ENCODE data around the gene MT1F.

The MT1F gene

DNA sequence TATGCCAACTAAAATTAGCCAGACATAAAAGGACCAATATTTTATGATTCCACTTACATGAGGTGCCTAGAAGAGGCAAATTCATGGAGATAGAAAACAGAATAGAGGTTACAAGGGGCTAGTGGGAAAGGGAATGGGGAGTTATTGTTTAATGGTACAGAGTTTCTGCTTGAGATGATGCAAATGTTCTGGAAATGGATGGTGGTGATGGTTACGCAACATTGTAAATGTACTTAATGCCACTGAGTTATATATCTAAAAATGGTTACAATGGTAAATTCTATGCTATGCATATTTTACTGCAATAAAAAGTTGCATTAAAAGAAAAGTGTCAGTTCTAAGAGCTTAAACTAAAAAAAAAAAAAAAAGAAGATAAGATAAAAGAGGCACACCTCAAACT is 42.4 kb downstream of the MT1F start:
- H3K9ac ChIP-seq (ENCODE audit: low read depth, low read length) = no peak overlapping the region
- no peaks in the 10 kb centered on the region for H3K36me3 ChIP-seq (ENCODE audit: insufficient read depth, low read length)
- peaks cover 11% of the 10 kb centered on the region; the same call in 1 of the 2 replicates for H3K4me1 ChIP-seq (ENCODE audit: insufficient read depth, low read length)
- H3K9me3 ChIP-seq (ENCODE audit: control insufficient read depth, insufficient read depth, low read length) = no peaks in the 10 kb centered on the region

DNA sequence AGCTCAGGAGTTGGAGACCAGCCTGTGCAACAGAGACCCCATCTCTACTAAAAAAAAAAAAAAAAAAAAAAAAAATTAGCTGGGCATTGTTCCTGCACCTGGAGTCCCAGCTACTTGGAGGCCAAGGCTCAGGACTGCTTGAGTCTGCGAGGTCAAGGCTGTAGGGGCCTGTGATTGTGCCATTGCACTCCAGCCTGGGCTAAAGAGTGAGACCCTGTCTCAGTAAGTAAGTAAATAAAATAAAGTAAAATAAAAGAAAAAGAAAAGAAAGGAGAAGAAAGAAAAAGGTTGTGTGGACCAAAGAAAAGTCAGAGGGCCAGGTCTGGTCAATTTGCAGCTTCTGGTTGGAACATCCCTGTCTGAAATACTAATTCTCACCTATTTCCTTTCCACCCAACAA is 42.9 kb downstream of the MT1F start:
- Histone ChIP-seq H3K9ac (ENCODE audit: low read depth, low read length) (no peak overlapping the region), H3K9me3 (ENCODE audit: control insufficient read depth, insufficient read depth, low read length) (no peaks in the 10 kb centered on the region), H3K36me3 (ENCODE audit: insufficient read depth, low read length) (no peaks in the 10 kb centered on the region), H3K4me1 (ENCODE audit: insufficient read depth, low read length) (peaks cover 11% of the 10 kb centered on the region; the same call in 1 of the 2 replicates)

DNA sequence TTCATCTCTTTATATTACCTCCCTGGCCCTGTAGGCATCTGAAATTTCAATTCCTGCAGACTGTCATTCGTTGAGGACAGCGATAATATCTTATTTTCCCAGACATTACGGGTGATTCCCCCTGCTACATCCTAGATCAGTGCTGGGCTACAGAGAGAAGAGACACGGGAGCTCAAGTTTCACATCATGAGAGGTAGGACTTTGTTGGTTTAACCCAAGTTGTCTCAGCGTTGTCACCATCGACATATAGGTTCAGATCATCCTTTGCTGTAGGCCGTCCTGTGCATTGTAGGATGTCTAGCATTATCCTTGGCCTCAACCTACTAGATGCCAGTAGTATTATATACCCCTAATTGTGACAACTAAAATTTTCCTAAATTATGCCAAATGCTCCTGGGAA is 43.8 kb downstream of the MT1F start:
- Histone ChIP-seq H3K4me1 (ENCODE audit: insufficient read depth, low read length) (peaks cover 11% of the 10 kb centered on the region; the same call in 1 of the 2 replicates), H3K9ac (ENCODE audit: low read depth, low read length) (no peak overlapping the region), H3K36me3 (ENCODE audit: insufficient read depth, low read length) (no peaks in the 10 kb centered on the region), H3K9me3 (ENCODE audit: control insufficient read depth, insufficient read depth, low read length) (no peaks in the 10 kb centered on the region)

DNA sequence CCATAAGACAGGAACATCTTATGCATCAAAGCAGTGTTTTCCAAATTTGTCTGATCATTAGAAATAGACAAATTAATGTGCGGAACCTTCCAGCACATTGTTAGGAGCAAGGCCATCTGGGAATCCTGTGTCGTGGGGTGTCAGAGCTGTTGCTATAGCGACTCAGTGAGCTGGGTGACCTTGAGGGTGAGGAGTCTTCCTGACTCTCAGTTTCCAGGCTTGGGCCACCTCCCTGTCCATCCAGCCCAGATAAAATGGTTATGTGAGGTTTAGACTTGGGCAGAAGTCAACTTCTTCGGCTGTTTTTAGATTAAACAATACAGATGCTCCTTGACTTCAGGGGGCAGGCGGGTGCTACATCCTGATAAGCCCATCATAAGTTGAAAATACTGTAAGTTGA is 45.1 kb downstream of the MT1F start:
- Histone ChIP-seq H3K4me1 (ENCODE audit: insufficient read depth, low read length) (peaks cover 11% of the 10 kb centered on the region; the same call in 1 of the 2 replicates), H3K9ac (ENCODE audit: low read depth, low read length) (no peak overlapping the region), H3K36me3 (ENCODE audit: insufficient read depth, low read length) (no peaks in the 10 kb centered on the region), H3K9me3 (ENCODE audit: control insufficient read depth, insufficient read depth, low read length) (no peaks in the 10 kb centered on the region)

Measured in ES-I3 (cell line).